Smooth muscle cell (in vitro differentiated cells): Measurements from ENCODE around the gene MOB3A. TPM values are rescaled to one million over a fixed set of nuclear protein-coding genes. Genes with fewer than 3 reads are reported as not detected.

Experiments
- DNase-seq: peaks from one replicate; lab custom pipeline; 2025; ENCODE audit not compliant: unreplicated experiment; lab: John Stamatoyannopoulos, UW
- H2AFZ ChIP-seq: fragments of 200-600 bp; sonication (generic); 2 replicates; pipeline ENCODE4 v1.6.0; 2016; ENCODE audit warnings: antibody characterized with exemption, low read depth, mild to moderate bottlenecking
- H3F3A ChIP-seq: fragments of 200-600 bp; sonication (generic); 2 replicates; pipeline ENCODE4 v1.6.0; 2017; ENCODE audit warnings: antibody characterized with exemption, low read depth
- H3K27ac ChIP-seq: fragments of 200-600 bp; sonication (generic); 2 replicates; pipeline ENCODE4 v1.5.1; 2016; ENCODE audit warnings: low read depth, mild to moderate bottlenecking
- H3K27me3 ChIP-seq: fragments of 200-600 bp; sonication (generic); 2 replicates; pipeline ENCODE4 v1.6.1; 2016; ENCODE audit warnings: low read depth, mild to moderate bottlenecking
- H3K36me3 ChIP-seq: fragments of 200-600 bp; sonication (generic); 2 replicates; pipeline ENCODE4 v1.5.1; 2016; ENCODE audit warnings: low read depth
- H3K4me1 ChIP-seq: fragments of 200-600 bp; sonication (generic); 2 replicates; pipeline ENCODE4 v1.5.1; 2016; ENCODE audit warnings: low read depth
- H3K4me2 ChIP-seq: fragments of 200-600 bp; sonication (generic); 2 replicates; pipeline ENCODE4 v1.6.0; 2016; ENCODE audit warnings: mild to moderate bottlenecking
- H3K4me3 ChIP-seq: fragments of 200-600 bp; sonication (generic); 2 replicates; pipeline ENCODE4 v1.5.1; 2016; ENCODE audit warnings: mild to moderate bottlenecking
- H3K79me2 ChIP-seq: fragments of 200-600 bp; sonication (generic); 2 replicates; pipeline ENCODE4 v1.6.0; 2016; ENCODE audit warnings: low read depth, mild to moderate bottlenecking
- H3K9ac ChIP-seq: fragments of 200-600 bp; sonication (generic); 2 replicates; pipeline ENCODE4 v1.6.0; 2016; ENCODE audit warnings: low read depth
- H3K9me3 ChIP-seq: fragments of 200-600 bp; sonication (generic); replicated peaks from 2 replicates; pipeline ENCODE4 v1.5.1; 2016; ENCODE audit warnings: low read depth
- H4K20me1 ChIP-seq: fragments of 200-600 bp; sonication (generic); 2 replicates; pipeline ENCODE4 v1.6.0; 2016; ENCODE audit warnings: low read depth
- CTCF ChIP-seq: fragments of 200-600 bp; sonication (generic); IDR thresholded peaks from 2 replicates; pipeline ENCODE4 v1.5.1; 2017; ENCODE audit warnings: borderline replicate concordance, mild to moderate bottlenecking, antibody characterized with exemption; ENCODE audit not compliant: insufficient read depth, poor library complexity, severe bottlenecking
- WGBS: methylation state at CpG from one replicate; pipeline ENCODE4 v1.1.7; 2016; ENCODE audit warnings: low lambda C conversion rate; 5-methylcytosine and 5-hydroxymethylcytosine counted together
- polyA plus RNA-seq: library from polyadenylated mRNA; unstranded; fragments of >200 nt; fragmentation: Nextera tagmentation; extraction: Ambion mirVana; gene quantifications from 2 replicates; pipeline ENCODE4 v1.2.1, GENCODE V29; 2016
- total RNA-seq: library from RNA; depleted of rRNA; stranded (reverse); fragments of >200 nt; gene quantifications from 2 replicates; pipeline ENCODE4 v1.2.3, GENCODE V29; 2014

The MOB3A gene
- total and polyA plus RNA-seq, 2 experiments from 2014 or later, result 11.2 to 23.8 TPM

- Histone ChIP-seq H3K9ac (no peak overlapping the region), H3K27me3 (no peaks in the 10 kb centered on the region), H3K79me2 (peaks cover 42% of the 10 kb centered on the region), H3K4me1 (peaks cover 25% of the 10 kb centered on the region), H3K4me2 (no peak overlapping the region), H3K36me3 (no peaks in the 10 kb centered on the region), H3F3A (no peaks in the 10 kb centered on the region), H3K9me3 (no peaks in the 10 kb centered on the region), H3K27ac (no peak overlapping the region), H4K20me1 (peaks cover 87% of the 10 kb centered on the region), H3K4me3 (no peak overlapping the region), H2AFZ (no peak overlapping the region)
- DNase-seq, result no peak
- WGBS, result 95% methylated on average over 14 of the region's 14 CpGs
- TF ChIP-seq CTCF, result no peak
Observed at GRCh38 chr19:2045501-2046045, 50.6 kb downstream of the MOB3A start.

GRCh38 chr19:2044709-2045500, 51.2 kb downstream of the MOB3A start:
- Histone ChIP-seq H3F3A (no peaks in the 10 kb centered on the region), H3K4me3 (no peak overlapping the region), H3K27me3 (no peaks in the 10 kb centered on the region), H3K36me3 (no peaks in the 10 kb centered on the region), H3K4me2 (no peak overlapping the region), H3K9ac (no peak overlapping the region), H2AFZ (no peak overlapping the region), H3K4me1 (peaks cover 25% of the 10 kb centered on the region), H3K9me3 (no peaks in the 10 kb centered on the region), H3K27ac (no peak overlapping the region), H4K20me1 (peaks cover 80% of the 10 kb centered on the region), H3K79me2 (peaks cover 35% of the 10 kb centered on the region)
- TF ChIP-seq CTCF, result no peak
- no peak for DNase-seq
- 95% methylated on average over 18 of the region's 18 CpGs for WGBS

DNA sequence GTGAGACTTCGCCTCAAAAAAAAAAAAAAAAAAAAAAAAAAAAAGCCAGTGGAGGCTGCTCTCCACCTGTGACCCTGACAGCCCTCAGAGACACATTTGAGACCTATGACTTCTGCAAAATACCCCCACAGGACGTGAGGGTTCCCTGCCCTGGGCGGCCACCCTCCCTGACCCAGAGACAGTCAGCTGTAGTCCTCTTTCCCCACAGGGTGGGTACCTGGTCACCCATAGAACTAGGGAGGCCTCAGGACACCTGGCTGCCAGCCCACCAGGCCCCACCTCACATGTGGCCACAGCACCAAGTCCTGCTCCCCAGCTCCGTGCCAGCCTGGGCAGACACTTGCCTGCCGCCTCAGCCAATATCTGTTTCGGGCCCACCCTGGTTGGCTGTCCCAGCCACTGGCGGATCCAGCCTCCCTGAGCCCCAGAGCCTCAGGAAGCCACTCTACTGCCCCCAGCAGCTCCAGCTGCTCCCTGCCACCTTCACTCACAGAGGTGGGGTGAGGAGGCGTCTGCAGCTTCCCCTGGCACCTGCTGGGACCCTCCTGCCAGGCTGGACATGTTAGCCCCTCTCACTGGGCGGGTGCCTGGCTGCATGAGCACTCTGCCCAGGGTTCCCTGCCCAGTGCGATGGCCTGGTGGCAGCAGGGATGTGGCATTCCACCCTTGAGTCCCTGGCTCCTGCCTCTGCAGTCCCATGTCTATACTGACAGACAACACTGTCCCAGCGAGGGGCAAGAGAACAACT, 52.0 kb downstream of the MOB3A start:
- Histone ChIP-seq H3K4me2 (no peak overlapping the region), H3K9me3 (no peaks in the 10 kb centered on the region), H3F3A (no peaks in the 10 kb centered on the region), H3K79me2 (peaks cover 27% of the 10 kb centered on the region), H3K4me1 (peaks cover 20% of the 10 kb centered on the region), H3K9ac (no peak overlapping the region), H3K27ac (no peak overlapping the region), H3K36me3 (no peaks in the 10 kb centered on the region), H3K4me3 (no peak overlapping the region), H2AFZ (no peak overlapping the region), H3K27me3 (no peaks in the 10 kb centered on the region), H4K20me1 (peaks cover 73% of the 10 kb centered on the region)
- no peak for TF ChIP-seq CTCF
- WGBS, result 97% methylated on average over 10 of the region's 11 CpGs
- DNase-seq, result no peak
